Stomach (tissue), 9 donors: ENCODE data around the gene ALG11. TPM values are rescaled to one million over a fixed set of nuclear protein-coding genes. Genes with fewer than 3 reads are reported as not detected.
"Not testable (repeated sequence)": the region's sequence is repeated elsewhere in the genome, so short reads cannot be mapped to it uniquely, and the experiment has no call there.

Experiments used
- DNase-seq, 2 donors: peaks; one replicate each; pipeline versions ENCODE4 v3.0.0 to v3.0.0-alpha.2; 2013 to 2019
- H3K27ac ChIP-seq, 5 donors: fragments of 200-600 bp in 4 of 5; sonication (generic) in 4 of 5; one replicate each; pipeline ENCODE4 v1.5.1; 2013 to 2019; ENCODE audit warnings: mild to moderate bottlenecking in 1 of 5, moderate library complexity in 1 of 5
- H3K27me3 ChIP-seq, 3 donors: fragments of 200-600 bp; sonication (generic); one replicate each; pipeline ENCODE4 v1.5.1; 2017 to 2019; ENCODE audit warnings: mixed run types in 1 of 3
- H3K36me3 ChIP-seq, 4 donors: fragments of 200-600 bp; sonication (generic); 1 replicate in 3 of 4; 2 replicates in 1 of 4; pipeline ENCODE4 v1.5.1; 2016 to 2019
- H3K4me1 ChIP-seq, 4 donors: fragments of 200-600 bp; sonication (generic); one replicate each; pipeline ENCODE4 v1.5.1; 2016 to 2019
- H3K4me3 ChIP-seq, 4 donors: fragments of 200-600 bp; sonication (generic) in 3 of 4; one replicate each; pipeline ENCODE4 v1.5.1; 2016 to 2019; ENCODE audit warnings: mild to moderate bottlenecking in 1 of 4
- H3K9me3 ChIP-seq, 4 donors: fragments of 200-600 bp; sonication (generic); one replicate each; pipeline ENCODE4 v1.5.1; 2016 to 2019
- CTCF ChIP-seq, 7 experiments: fragments of 450-650 bp in 4 of 7; fragments of 200-600 bp in 3 of 7; sonication (generic) in 3 of 7; IDR thresholded peaks; one replicate each; pipeline ENCODE4 v1.5.1; 2016 to 2019; ENCODE audit warnings: antibody characterized with exemption in 7 of 7, control low read depth in 2 of 7, mild to moderate bottlenecking in 1 of 7
- EP300 ChIP-seq: sonication (generic); formaldehyde crosslinking; IDR thresholded peaks from one replicate; pipeline ENCODE4 v1.6.1; 2017; ENCODE audit warnings: antibody characterized with exemption
- POLR2A ChIP-seq, 4 donors: fragments of 450-650 bp; IDR thresholded peaks; one replicate each; pipeline ENCODE4 v1.6.1; 2016; ENCODE audit warnings: antibody characterized with exemption in 4 of 4, control low read depth in 2 of 4, mild to moderate bottlenecking in 1 of 4, moderate library complexity in 1 of 4
- POLR2AphosphoS5 ChIP-seq, 3 donors: sonication (generic); formaldehyde crosslinking; IDR thresholded peaks; one replicate each; pipeline ENCODE4 v1.6.1; 2016; ENCODE audit warnings: antibody characterized with exemption in 3 of 3
- WGBS, 5 donors: extraction: QIAGEN DNeasy Blood & Tissue Kit in 3 of 5; methylation state at CpG; one replicate each; pipeline versions ENCODE4 v1.1.5 to v1.1.7; 2013 to 2018; 5-methylcytosine and 5-hydroxymethylcytosine counted together
- intact Hi-C: fragments of 100-400 bp; cut with DNase I; formaldehyde crosslinking; loops from one replicate; pipeline ENCODE4 v1.15.1; 2023; ENCODE audit warnings: low total_unique reads
- polyA plus RNA-seq, 3 donors: library from polyadenylated mRNA; stranded (reverse); fragments of 200-250 nt; gene quantifications; one replicate each; pipeline ENCODE4 v1.2.3, GENCODE V29; 2013
- total RNA-seq, 5 donors: library from RNA; depleted of rRNA; stranded (reverse); fragments of >200 nt; gene quantifications; one replicate each; pipeline versions ENCODE4 v1.1.0 to v1.2.3, GENCODE V29; 2014 to 2016
- donor health status: healthy with polysubstance abuse.
- donor health status: Bipolar disorder and iron deficiency.
- donor health status: healthy.

Gene ALG11
- total and polyA plus RNA-seq, 8 donors, result 1.4 to 37.4 (median 6.2) TPM

GRCh38 chr13:52051400-52051799, 39.2 kb downstream of the ALG11 start:
- TF ChIP-seq CTCF (IDR thresholded peaks at IDR 0.05) (no peak), POLR2AphosphoS5 (IDR thresholded peaks at IDR 0.05) (no peak), EP300 (no peak)
- no peaks in the 10 kb centered on the region for H3K36me3 ChIP-seq

GRCh38 chr13:52053460-52053859, 41.3 kb downstream of the ALG11 start:
- H3K36me3 ChIP-seq, result no peaks in the 10 kb centered on the region
- DNase-seq, result peak in 1 of 2 donors; percentile 3
- no peak overlapping the region for H3K27ac ChIP-seq
- H3K4me1 ChIP-seq, result no peaks in the 10 kb centered on the region
- no peaks in the 10 kb centered on the region for H3K27me3 ChIP-seq
- 78 to 90% (median 85%) methylated on average over 4 of the region's 4 CpGs for WGBS, 5 donors
- no peak overlapping the region for H3K4me3 ChIP-seq
- intact Hi-C loops, result no loop called here
- peaks cover 0 to 31% (median 7%) of the 10 kb centered on the region in 4 donors for H3K9me3 ChIP-seq
- TF ChIP-seq POLR2A (IDR thresholded peaks at IDR 0.05) (no peak), EP300 (no peak), CTCF (IDR thresholded peaks at IDR 0.05) (no peak), POLR2AphosphoS5 (IDR thresholded peaks at IDR 0.05) (no peak)

More at GRCh38 chr13:52051400-52051799, 39.2 kb downstream of the ALG11 start:
- no peak overlapping the region for H3K4me3 ChIP-seq
- peak in 1 of 2 donors; percentile 7 for DNase-seq
- H3K4me1 ChIP-seq, result no peaks in the 10 kb centered on the region
- intact Hi-C loops, result no loop called here
- no peak overlapping the region for H3K27ac ChIP-seq
- 35 to 64% (median 51%) methylated on average over 7 of the region's 7 CpGs for WGBS, 5 donors
- peaks cover 0 to 31% (median 7%) of the 10 kb centered on the region in 4 donors for H3K9me3 ChIP-seq
- H3K27me3 ChIP-seq, result no peaks in the 10 kb centered on the region

GRCh38 chr13:52061064-52061463, 48.9 kb downstream of the ALG11 start:
- 81 to 95% (median 91%) methylated on average over 3 of the region's 3 CpGs for WGBS, 5 donors
- H3K36me3 ChIP-seq, H3K27ac ChIP-seq, DNase-seq, intact Hi-C loops, H3K4me1 ChIP-seq, H3K27me3 ChIP-seq, H3K4me3 ChIP-seq: not testable (repeated sequence)
- H3K9me3 ChIP-seq, result peaks cover 0 to 44% (median 20%) of the 10 kb centered on the region in 4 donors

- 52 to 63% (median 60%) methylated on average over 3 of the region's 3 CpGs for WGBS, 5 donors
Observed at GRCh38 chr13:52061587-52061986, 49.4 kb downstream of the ALG11 start.

GRCh38 chr13:52067237-52067636, 55.0 kb downstream of the ALG11 start:
- no peak overlapping the region for H3K4me3 ChIP-seq
- H3K36me3 ChIP-seq, result no peaks in the 10 kb centered on the region
- no peak overlapping the region for H3K27ac ChIP-seq
- intact Hi-C loops, result no loop called here
- no peak for DNase-seq
- H3K9me3 ChIP-seq, result peaks cover 9 to 72% (median 44%) of the 10 kb centered on the region in 4 donors
- no peaks in the 10 kb centered on the region for H3K4me1 ChIP-seq
- no peaks in the 10 kb centered on the region for H3K27me3 ChIP-seq
- no peak for TF ChIP-seq EP300
- no peak for TF ChIP-seq POLR2AphosphoS5 (IDR thresholded peaks at IDR 0.05)
- no peak for TF ChIP-seq POLR2A (IDR thresholded peaks at IDR 0.05)
- no peak for TF ChIP-seq CTCF (IDR thresholded peaks at IDR 0.05)

More at GRCh38 chr13:52061587-52061986, 49.4 kb downstream of the ALG11 start:
- Histone ChIP-seq H3K9me3 (peaks cover 0 to 49% (median 24%) of the 10 kb centered on the region in 4 donors), H3K4me3 (no peak overlapping the region), H3K27ac (no peak overlapping the region), H3K36me3 (no peaks in the 10 kb centered on the region), H3K4me1 (peaks cover 0 to 5% (median 0%) of the 10 kb centered on the region in 4 donors), H3K27me3 (no peaks in the 10 kb centered on the region)
- DNase-seq, result peak in 1 of 2 donors; percentile 16
- TF ChIP-seq POLR2AphosphoS5 (IDR thresholded peaks at IDR 0.05), result no peak
- intact Hi-C loops, result no loop called here
